GM19397 (cell line): ENCODE results near the gene OFD1.

Source experiments
- ATAC-seq: cut with Tn5 transposase; IDR thresholded peaks from one replicate; pipeline ENCODE4 v1.9.1; 2021; ENCODE audit warnings: mild to moderate bottlenecking, moderate library complexity; ENCODE audit not compliant: unreplicated experiment

OFD1 gene

GRCh38 chrX:13790206-13791131, 55.9 kb downstream of the OFD1 start:
- ATAC-seq, result no peak

GRCh38 chrX:13791145-13791544, 56.6 kb downstream of the OFD1 start:
- no peak for ATAC-seq

- ATAC-seq, result no peak
Measured at GRCh38 chrX:13791559-13791958, 57.0 kb downstream of the OFD1 start.

- no peak for ATAC-seq
Measured at GRCh38 chrX:13793897-13794296, 59.3 kb downstream of the OFD1 start.

GRCh38 chrX:13794417-13794816, 59.9 kb downstream of the OFD1 start:
- ATAC-seq, result no peak

- ATAC-seq, result no peak
Measured at GRCh38 chrX:13797512-13797911, 63.0 kb downstream of the OFD1 start.

GRCh38 chrX:13798184-13798583, 63.6 kb downstream of the OFD1 start:
- no peak for ATAC-seq

- no peak for ATAC-seq
Measured at GRCh38 chrX:13803116-13803515, 68.6 kb downstream of the OFD1 start.

- ATAC-seq, result no peak
Measured at GRCh38 chrX:13805241-13805640, 70.7 kb downstream of the OFD1 start.

- ATAC-seq, result no peak
Measured at GRCh38 chrX:13808293-13808692, 73.7 kb downstream of the OFD1 start.

- ATAC-seq, result no peak
Measured at GRCh38 chrX:13808865-13809264, 74.3 kb downstream of the OFD1 start.

- no peak for ATAC-seq
Measured at GRCh38 chrX:13815664-13816063, 81.1 kb downstream of the OFD1 start.

- ATAC-seq, result no peak
Measured at GRCh38 chrX:13816176-13816575, 81.6 kb downstream of the OFD1 start.

GRCh38 chrX:13816643-13817627, 82.4 kb downstream of the OFD1 start, which contains the start of gene GPM6B:
Gene GPM6B (minus strand): TSS chrX:13817093. CDS start chrX:13816904, 189 bp downstream.
- ATAC-seq, result no peak
